Endothelial cell of umbilical vein (primary cell): ENCODE measurements around the gene FAM83C.

Experiments
- EZH2 ChIP-seq: IDR thresholded peaks from 2 replicates; pipeline ENCODE4 v1.6.1; 2012; ENCODE audit warnings: borderline replicate concordance, low read depth, mild to moderate bottlenecking, moderate library complexity, low read length, inconsistent platforms; ENCODE audit not compliant: severe bottlenecking
- FOS ChIP-seq: IDR thresholded peaks from 2 replicates; pipeline ENCODE4 v1.6.1; 2011; ENCODE audit warnings: mild to moderate bottlenecking, low read length, moderate library complexity, borderline replicate concordance; ENCODE audit not compliant: insufficient read depth
- GATA2 ChIP-seq: IDR thresholded peaks from 2 replicates; pipeline ENCODE4 v1.7.0; 2011; ENCODE audit warnings: low read depth, mild to moderate bottlenecking, moderate library complexity, mixed read lengths, low read length; ENCODE audit not compliant: insufficient read length, insufficient read depth
- JUN ChIP-seq: IDR thresholded peaks from 2 replicates; pipeline ENCODE4 v1.6.1; 2011; ENCODE audit warnings: borderline replicate concordance, low read depth; ENCODE audit not compliant: insufficient read length, insufficient read depth
- MYC ChIP-seq: IDR thresholded peaks from one replicate; pipeline ENCODE4 v1.6.1; 2011; ENCODE audit warnings: mild to moderate bottlenecking, low read depth, low read length
- POLR2A ChIP-seq: IDR thresholded peaks from 2 replicates; pipeline ENCODE4 v1.6.1; 2012; ENCODE audit warnings: low read depth, mild to moderate bottlenecking, control low read depth, low read length
- POLR2AphosphoS5 ChIP-seq: IDR thresholded peaks from 2 replicates; pipeline ENCODE4 v1.6.1; 2012; ENCODE audit warnings: low read depth, mild to moderate bottlenecking, control low read depth, low read length, moderate library complexity; ENCODE audit not compliant: insufficient read depth
- TF ChIP-seq, protein P1 (sequence below), 2 donors: IDR thresholded peaks; 1 replicate in 1 of 2; 2 replicates in 1 of 2; pipeline ENCODE4 v1.5.1; 2011; ENCODE audit warnings: low read length in 2 of 2, mild to moderate bottlenecking in 2 of 2, moderate library complexity in 2 of 2, control low read depth in 1 of 2, inconsistent platforms in 1 of 2, low read depth in 1 of 2; ENCODE audit not compliant: insufficient read depth in 1 of 2; ENCODE audit errors: extremely low read depth in 1 of 2
- TF ChIP-seq, protein P2 (sequence below): IDR thresholded peaks from 2 replicates; pipeline ENCODE4 v1.6.1; 2011; ENCODE audit not compliant: insufficient read depth, insufficient read length

DNA sequence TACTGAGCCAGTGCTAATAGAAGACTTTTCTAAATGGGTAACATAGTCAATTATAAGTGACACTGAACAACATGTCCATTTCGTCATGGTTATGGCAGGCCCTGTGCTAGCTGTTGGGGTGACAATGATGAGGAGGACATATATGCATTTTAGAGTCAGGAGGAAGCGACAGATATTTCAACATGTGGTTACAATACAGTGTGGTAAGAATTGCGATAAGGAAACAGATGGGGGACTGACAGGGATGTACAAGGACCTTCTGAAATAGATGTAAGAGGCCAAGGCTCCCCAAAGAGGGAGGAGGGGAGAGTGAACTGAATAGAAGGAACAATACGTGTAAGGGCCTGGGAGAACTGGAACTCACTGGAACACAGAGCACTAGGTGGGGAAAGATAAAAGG lies 54.1 kb downstream of the FAM83C start:
- TF ChIP-seq, protein P1, sequence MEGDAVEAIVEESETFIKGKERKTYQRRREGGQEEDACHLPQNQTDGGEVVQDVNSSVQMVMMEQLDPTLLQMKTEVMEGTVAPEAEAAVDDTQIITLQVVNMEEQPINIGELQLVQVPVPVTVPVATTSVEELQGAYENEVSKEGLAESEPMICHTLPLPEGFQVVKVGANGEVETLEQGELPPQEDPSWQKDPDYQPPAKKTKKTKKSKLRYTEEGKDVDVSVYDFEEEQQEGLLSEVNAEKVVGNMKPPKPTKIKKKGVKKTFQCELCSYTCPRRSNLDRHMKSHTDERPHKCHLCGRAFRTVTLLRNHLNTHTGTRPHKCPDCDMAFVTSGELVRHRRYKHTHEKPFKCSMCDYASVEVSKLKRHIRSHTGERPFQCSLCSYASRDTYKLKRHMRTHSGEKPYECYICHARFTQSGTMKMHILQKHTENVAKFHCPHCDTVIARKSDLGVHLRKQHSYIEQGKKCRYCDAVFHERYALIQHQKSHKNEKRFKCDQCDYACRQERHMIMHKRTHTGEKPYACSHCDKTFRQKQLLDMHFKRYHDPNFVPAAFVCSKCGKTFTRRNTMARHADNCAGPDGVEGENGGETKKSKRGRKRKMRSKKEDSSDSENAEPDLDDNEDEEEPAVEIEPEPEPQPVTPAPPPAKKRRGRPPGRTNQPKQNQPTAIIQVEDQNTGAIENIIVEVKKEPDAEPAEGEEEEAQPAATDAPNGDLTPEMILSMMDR (IDR thresholded peaks at IDR 0.05; ENCODE audit: extremely low read depth in 1 of 2, insufficient read depth in 1 of 2, low read depth in 1 of 2, low read length in 2 of 2), result no peak
- no peak for TF ChIP-seq EZH2
- no peak for TF ChIP-seq FOS
- TF ChIP-seq, protein P2, sequence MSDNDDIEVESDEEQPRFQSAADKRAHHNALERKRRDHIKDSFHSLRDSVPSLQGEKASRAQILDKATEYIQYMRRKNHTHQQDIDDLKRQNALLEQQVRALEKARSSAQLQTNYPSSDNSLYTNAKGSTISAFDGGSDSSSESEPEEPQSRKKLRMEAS, result no peak
- TF ChIP-seq MYC, result no peak
- TF ChIP-seq POLR2A, result no peak
- no peak for TF ChIP-seq POLR2AphosphoS5
- no peak for TF ChIP-seq GATA2
- no peak for TF ChIP-seq JUN
